NCI-H1105 treated with DMSO at 0.1 percent for 48 hours (cell line): Measurements from ENCODE around the gene CCDC33.

Experiments used
- DNase-seq: peaks from one replicate; lab custom pipeline; 2025; lab: John Stamatoyannopoulos, UW

The CCDC33 gene

GRCh38 chr15:74311734-74312444 is 75.8 kb downstream of the CCDC33 start:
- no peak for DNase-seq

DNA sequence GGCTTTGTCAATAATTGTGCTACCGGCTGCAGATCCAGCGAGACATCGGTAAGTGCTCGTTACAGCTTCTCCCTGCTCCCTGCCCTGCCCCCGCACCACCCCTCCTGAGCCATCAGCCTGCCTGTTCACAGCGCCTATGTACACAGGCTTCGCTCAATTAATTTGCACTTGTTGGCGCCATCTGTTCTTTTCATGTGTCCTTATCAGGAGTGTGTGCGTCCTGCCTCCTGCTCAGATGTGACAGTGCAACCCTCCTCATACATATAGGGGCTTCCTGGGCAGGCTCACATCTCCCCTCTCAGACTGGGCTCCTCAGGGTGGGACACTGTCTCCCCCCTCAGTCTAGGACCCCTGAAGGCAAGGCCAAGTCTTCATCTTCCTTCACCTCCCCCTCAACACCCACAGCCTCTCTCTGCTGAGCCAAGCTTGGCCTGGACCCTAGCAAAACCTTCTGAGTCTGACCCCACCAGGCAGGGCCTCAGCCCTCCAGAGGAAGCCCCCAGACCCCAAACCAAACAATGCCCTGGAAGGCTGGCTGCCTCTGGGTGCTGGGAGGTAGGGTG is 76.4 kb downstream of the CCDC33 start:
- DNase-seq, result peak; percentile 87

DNA sequence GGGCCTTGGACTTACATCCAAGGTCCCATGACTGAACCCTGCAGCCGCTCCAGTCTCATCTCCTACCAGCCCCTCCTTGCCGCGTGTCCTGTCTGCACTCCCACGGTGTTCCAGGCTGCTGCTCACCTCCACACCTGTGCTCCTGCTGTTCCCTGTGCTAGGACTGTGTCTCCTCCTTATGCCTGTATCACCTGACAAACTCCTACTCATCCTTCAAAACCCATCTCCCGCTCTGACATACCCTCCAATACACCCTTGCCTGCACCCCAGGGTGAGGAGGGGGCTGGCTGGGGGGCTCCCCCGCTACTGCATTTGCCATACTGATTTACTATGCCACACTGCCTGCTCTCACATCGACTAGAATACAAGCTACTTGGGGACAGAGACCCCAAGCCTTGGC is 77.8 kb downstream of the CCDC33 start:
- no peak for DNase-seq

DNA sequence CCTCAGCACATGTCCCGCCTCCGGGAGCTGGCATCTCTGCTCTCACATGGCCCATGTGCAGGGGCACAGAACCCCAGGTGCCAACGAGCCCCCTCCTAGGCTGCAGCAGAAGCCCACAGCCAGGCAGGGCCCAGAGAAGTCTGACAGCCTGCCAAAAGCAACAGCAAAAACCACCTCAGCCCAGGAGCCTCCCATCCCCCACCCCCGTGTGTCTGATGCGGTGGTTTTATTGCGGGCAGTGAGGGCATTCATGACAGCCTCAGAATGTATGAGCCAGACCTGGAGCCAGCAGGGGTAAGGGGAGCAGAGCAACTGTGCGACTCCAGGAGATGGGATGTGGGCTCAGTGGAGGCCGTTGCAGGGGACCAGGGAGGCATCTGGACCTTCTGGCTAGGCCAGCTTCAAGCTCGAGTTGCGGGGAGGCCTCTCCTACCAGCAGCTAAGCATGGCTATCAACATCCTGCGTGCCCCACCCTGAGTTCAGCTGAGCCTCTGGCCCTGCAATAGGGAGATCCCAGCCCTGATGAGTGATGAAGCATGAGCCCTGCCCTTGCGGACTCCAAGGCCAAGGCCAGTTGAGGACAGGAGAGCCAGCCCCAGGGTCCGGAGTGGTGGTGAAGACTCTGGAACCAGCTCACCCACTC is 78.8 kb downstream of the CCDC33 start:
- no peak for DNase-seq

- DNase-seq, result no peak
Observed at GRCh38 chr15:74315626-74316025, 79.5 kb downstream of the CCDC33 start.

- no peak for DNase-seq
Observed at GRCh38 chr15:74316141-74316540, 80.0 kb downstream of the CCDC33 start.

DNA sequence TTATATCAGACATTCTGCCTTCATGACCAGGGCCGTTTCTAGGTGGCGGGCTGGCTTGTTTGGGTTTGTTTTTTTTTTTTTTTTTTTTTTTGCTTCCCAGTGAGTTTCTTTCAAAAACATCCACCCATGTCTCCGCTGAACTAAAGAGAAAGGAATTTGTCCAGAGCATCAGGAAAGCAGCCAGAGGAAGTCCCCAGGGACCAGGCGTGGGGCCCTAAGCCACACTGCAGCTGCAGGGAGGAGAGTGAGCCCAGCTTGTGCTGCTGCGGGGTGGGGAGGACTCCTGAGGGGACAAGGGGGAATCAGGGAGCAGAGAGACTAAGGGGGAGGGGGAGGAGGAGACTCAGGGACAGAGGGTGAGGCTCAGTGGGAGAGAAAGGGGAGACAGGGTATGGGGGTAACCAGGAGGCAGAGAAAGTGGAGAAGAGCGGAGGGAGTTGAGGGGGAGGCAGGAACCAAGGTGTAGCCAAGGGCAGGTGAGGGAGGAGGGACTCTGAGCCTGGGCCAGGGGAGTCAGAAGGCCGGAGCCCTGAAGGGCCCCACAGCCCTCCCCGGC is 81.8 kb downstream of the CCDC33 start:
- DNase-seq, result peak; percentile 63

DNA sequence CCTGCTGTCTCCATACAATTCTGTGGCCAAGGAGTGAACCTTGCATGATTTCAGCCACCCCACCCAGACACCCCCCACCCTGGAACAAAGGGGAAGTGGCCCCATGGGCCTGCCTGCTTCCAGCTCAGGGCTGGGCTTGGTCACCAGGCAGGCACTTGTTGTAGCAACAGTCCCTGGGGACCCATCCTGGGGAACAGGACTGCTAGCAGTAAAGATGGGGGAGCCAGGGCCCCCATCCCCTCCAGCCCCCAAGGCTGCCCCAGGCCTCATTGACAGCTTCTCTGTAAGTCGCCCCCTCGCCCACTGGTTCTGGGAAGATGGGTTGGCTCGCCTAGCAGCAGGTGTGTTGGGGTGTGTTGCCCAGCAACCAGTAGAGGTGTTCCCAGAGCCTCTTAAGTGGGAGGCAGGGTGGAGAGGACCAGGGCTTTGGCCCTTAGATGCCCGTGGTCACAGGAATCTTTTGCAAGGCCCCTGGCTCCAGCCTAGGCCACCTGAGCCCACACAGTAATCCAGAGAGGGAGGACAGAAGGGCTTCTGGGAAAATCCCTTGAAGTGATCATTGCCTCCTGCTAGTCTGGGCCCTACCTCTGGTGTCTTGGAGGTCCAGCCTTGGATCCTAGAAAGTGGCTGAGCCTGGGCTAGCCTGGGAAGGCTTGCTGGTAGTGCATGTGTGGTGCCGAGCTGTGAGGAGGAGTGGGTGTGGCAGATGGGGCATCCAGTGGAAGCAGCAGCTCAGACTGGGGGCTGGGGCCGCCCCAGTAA is 82.4 kb downstream of the CCDC33 start:
- peak; percentile 60 for DNase-seq

DNA sequence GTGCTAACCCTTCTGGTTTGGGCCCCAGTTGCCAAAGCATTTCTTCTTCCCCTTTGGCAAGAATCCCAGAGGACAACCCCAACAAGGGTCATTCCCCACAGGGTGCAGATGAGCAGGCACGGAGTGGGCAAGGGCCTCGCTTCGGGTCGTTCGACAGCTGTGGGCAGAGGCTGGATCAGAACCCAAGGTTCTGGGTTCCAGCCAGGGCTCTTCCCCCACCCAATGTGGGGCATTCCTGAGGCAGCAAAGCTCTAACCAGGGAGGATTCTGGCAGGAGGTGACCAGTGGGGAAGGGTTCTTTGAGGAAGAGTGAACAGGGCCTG is 83.0 kb downstream of the CCDC33 start:
- no peak for DNase-seq

GRCh38 chr15:74319596-74320351 is 83.6 kb downstream of the CCDC33 start:
- DNase-seq, result peak; percentile 4

DNA sequence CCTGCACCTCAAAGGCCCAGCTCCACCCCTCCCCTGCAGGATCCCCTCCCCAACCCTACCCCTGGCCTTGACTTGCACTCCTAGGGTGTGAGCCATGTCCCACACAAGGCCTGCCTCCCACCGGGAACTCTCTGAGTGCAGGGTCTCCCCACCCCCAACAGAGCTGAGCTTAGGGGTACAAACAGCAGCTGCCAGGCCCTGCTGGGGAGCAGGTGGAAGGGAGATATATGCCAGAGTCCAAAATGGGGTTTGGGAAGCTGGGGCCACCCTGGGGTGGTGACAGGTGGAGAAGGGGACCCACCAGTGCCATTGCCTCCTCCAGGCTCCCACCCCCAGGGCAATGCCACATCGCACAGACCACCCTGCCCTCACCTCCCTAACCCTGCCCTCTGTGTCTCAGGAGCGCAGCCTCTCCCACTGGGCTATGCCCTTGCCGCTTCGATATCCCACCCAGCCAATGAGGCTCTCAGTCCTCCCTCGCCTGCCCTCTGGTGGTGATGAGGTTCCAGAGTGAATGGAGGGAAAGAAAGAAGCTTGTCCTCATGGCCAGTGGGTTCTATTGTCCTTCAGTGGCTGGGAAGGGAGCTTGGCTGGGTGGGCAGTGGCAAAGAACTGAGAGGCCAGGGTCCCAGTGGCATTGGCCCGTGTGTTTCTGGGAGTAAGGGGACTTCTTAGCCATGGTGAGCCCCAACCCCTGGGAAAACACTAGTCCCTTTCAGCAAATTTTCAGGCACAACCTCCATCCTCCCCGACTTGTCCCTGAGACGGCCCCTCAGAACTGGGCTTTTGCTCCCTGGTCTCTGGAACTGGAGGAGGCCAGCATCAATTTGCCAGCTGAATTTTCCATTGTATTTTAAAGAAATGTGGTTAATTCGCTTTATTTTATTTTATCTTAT is 84.5 kb downstream of the CCDC33 start:
- no peak for DNase-seq

DNA sequence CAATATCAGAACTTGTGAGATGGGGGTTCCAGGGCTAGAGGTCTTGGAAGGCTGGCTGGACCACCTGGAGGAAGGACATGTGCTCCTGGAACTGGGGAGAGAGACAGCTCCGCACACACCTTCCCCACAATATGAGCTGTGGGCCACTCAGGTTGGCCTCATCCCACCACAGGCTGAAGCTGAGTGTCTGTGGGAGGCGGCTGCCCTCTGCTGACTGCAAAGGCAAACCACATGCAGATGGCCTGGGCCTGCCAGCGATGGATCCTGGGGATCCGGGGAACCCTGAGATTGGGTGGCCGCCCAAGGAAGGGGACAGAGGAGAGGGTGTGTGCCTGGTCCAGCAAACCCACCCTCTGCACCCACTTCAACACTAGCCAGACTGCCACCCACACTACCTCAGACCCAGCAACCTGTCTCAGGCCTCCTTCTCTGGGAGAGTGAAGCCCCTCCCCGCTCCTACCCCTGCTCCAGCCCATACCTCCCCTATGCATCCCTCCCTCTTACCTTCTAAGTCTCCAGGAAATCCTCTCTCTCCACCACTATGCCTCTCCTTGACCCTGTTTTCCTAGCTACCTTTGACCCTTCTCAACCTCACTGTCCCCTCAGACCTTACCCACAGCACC is 86.5 kb downstream of the CCDC33 start:
- DNase-seq, result peak; percentile 39

- no peak for DNase-seq
Observed at GRCh38 chr15:74324714-74325113, 88.6 kb downstream of the CCDC33 start.

- no peak for DNase-seq
Observed at GRCh38 chr15:74326746-74327145, 90.6 kb downstream of the CCDC33 start.

DNA sequence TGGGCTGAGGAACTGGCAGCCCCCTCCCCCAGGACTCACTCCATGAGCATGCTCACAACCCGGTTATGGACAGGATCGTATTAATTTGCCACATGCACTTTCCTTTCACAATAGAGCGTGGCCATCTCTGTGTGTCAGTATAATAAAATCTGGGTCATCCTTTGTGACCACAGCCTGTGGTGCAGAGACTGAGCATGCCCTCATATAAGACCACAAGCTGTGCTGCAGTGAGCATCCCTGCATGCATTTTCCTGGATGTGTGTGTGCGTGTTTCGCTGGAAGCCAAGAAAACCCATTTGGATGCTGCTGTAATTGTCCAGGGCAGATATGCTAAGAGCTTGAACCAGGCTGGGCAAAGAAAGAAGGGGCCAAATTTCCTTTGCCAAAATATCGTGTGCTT is 91.6 kb downstream of the CCDC33 start:
- DNase-seq, result no peak

DNA sequence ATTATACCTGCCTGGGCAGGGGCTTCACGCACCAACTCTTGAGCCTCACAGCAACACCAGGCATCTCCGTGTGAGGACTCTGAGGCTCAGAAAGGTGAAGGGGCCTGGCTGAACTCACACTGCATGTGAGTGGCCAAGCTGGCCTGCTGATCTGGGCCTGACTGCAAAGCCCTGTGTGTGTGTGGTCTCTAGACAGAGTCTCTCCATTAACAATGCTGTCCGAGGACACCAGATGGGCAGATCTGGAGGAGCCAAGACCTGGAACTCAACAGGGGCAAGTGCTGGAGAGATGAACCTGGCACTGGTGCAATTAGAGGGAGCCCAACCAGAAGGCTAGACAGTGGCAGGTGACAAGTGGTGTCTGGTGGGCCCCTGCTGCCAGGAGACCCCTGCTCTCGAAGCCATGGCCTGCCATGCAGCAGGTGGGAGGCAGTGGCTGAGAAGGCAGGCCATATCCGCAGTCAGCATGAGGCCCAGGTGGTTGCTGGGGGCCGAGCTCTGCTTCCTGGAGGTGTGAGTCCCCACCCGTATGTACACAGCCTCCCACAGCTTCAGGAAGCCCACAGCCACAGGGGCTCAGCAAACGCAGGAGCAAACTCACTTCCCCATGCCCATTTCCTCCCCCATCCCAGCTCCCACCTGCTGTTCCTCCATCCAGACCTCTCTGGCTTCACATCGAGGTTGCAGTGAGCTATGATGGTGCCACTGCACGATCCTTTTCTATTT is 92.4 kb downstream of the CCDC33 start:
- DNase-seq, result no peak

GRCh38 chr15:74330861-74331408 is 94.8 kb downstream of the CCDC33 start:
- DNase-seq, result no peak

DNA sequence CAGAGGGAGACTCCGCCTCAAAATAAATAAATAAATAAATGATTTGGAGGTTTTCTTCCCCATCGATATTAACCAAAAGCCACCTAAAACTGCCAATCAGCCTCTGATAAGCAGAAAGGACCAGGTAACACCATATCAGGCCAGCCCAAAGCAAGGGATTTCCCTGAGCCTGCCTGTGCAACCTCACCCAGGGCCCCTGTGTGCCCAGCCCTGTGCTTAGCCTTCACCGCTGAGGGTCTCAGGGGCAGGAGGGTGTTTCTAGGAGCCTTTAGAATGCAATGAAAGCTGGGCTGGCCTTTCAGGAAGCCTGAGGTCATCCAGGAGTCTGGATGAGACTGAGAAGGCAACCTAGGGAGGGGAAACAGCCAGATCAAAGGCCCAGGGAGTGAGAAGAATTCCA is 95.9 kb downstream of the CCDC33 start:
- no peak for DNase-seq

DNA sequence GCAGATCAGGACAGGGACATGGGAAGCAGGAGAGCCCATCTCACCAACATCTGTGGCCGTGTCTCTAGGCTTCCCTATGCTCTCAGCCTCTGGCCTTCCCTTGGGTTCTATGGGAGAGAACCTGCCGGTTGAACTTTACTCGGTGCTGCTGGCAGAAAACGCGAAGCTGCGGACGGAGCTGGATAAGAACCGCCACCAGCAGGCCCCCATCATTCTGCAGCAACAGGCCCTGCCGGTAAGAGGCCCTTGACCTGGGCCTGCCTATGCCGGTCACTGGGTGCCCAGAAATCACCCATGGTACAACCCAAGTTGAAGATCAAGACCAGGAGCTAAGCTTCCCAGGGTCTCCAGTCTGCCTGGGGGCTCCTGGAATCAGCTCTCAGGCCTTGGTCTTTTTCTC is 96.5 kb downstream of the CCDC33 start:
- no peak for DNase-seq
